Activated CD4-positive, alpha-beta T cell treated with anti-CD3 and anti-CD28 coated beads for 24 hours (primary cell): ENCODE results near the gene PIK3IP1.
"Not testable (repeated sequence)": the region's sequence is repeated elsewhere in the genome, so short reads cannot be mapped to it uniquely, and the experiment has no call there.

Experiments used
- DNase-seq, 2 donors: peaks; one replicate each; pipeline ENCODE4 v3.0.0-alpha.2; 2020; ENCODE audit warnings: low read depth in 2 of 2

PIK3IP1 gene

DNA sequence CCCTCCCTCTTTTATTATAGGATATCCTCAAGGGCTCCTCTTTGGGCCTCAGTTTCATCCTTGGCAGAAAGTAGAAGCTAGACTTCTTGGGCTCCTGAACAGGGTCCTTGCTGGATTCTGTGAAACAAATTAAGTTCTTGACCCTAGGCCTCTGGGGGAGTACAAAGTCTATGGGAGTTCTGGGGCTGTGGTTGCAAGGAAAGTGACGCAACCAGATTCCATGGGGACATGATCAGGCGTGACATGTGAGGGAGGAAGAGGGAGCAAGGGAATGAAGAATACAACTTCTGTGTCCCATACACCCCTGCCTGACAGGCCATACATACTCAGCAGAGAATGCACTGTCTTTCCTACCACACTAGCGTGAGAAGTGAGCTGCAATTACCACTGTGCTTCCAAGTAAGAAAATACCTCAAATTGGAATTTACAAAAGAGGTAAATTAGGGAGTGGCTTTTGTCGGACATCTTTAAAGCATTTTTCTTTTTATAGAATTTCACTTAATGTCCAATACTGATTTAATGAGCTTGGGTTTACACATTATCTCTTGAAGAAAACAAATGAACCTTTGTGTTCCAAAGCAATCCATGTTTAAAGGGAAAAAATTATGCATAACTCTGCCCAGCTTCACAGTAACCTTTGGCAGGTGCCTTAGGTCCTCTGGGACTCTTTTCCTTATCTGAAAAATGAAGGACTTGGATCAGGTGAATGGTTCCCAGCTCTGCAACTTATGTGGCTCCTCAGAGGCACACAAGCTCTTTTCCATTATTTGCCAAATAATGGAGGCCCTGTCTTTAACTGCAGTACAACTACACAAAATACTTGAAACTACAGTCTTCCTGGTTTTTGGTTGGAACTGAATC is 41.3 kb downstream of the PIK3IP1 start:
- no peak for DNase-seq

DNA sequence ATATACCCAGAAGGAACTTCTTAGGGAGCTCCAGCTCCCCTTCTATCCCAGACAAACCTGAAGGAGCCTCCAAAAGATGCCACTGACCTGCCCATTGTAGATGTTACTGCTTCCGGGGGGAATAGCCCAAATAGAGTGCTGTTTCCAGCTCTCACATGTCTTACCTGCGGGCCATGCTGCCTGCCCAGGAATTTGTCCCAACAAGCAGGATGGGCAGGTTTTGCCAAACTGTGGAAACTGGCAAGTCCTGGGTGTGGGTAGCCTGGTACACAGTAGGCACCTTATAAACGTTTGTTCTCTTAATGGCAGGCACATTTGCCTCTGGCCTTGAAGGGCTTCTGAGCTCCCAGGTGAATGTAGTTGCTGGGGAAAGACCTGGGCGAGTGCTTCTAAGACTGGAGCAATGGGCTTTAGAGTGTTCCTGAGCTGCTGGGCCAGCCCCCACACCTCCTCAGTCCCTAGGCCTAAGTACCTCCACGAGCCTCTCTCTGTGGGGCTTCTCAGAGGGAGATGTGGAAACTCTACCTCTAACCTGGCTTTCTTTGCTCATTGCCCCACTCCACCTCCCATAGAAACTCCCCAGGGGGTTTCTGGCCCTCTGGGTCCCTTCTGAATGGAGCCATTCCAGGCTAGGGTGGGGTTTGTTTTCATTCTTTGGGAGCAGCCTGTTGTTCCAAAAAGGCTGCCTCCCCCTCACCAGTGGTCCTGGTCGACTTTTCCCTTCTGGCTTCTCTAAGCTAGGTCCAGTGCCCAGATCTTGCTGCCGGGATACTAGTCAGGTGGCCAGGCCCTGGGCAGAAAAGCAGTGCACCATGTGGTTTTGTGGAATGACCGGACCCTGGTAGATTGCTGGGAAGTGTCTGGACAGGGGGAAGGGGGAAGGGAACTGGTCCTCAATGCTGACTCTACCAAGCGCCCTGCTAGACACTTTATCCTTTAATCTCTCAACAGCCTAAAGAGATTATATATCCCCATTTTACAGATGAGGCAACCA is 43.0 kb downstream of the PIK3IP1 start:
- no peak for DNase-seq

DNA sequence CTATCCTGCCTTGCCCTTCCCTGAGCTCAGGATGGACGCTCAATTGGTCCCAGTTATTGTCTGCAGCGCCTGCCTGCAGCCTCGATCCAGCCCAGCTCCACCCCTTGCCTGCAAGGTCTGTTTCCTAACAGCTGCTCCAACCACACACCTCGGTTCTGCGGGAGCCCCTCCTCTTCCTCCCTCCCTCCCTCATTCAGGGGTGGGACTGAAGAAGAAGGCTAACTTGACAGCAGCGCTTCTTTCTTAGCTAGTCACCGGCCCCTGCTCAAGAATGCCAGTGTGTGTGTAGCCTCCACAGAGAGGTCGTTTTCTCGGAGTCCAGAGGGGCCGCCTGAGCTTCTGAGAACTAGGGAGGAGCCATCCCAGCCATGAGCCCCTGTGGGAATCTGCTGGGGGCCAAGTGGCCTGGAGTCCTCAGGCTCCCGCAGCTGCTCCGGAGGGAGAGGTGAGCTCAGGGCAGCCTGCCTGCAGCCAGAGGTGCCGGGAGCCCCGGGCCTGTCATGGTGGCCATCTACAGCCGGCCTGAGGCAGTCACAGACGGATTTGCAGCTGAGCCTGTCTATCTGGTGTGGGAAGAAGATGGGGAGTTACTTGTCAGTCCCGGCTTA is 44.0 kb downstream of the PIK3IP1 start:
- peak; percentile 32 to 36 for DNase-seq

DNA sequence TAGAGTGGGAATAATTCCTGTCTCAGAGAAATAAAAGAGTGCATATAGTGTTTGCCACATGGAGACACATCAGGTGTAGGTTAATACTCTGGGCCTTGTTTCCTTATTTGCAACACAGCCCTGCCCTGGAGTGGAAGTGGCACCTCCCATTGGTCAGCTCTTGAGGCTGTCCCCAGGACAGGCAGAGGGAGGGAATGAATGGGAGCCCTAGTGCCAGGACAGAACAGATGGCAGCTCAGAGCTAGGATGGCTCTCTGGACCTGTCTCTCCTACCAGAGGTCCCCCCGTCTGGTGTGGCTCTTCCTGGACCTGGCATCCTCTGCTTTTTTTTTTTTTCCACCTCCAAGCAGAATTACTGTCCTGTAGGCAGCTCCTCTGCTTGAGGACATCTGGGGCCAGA is 44.6 kb downstream of the PIK3IP1 start:
- no peak for DNase-seq

DNA sequence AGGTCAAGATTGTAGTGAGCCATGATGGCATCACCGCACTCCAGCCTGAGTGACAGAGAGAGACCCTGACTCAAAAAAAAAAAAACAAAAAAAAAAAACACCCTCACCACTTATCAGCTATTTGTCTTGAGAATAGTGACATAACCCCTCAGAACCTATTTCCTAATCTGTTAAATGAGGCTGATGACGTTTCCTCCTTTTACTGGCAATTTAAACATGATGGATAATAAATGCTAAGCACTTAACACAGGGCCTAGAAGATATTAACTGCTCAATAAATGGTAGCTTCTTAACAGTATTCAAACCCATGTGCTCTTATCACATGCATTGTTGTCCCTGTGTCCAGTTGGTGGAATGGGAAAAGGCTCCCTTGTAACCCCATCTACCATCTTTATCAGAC is 45.6 kb downstream of the PIK3IP1 start:
- no peak for DNase-seq

DNA sequence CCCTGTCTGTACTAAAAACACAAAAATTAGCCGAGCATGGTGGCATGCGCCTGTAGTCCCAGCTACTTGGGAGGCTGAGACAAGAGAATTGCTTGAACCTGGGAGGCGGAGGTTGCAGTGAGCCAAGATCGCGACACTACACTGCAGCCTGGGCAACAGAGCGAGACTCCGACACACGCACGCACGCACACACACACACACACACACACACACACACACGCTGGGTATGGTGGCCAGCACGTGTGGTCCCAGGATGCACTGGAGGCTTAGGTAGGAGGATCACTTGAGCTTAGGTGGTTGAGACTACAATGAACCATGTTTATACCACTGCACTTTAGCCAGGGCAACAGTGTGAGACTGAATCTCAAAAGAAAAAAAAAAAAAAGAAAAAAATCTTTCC is 46.3 kb downstream of the PIK3IP1 start:
- DNase-seq = not testable (repeated sequence)

DNA sequence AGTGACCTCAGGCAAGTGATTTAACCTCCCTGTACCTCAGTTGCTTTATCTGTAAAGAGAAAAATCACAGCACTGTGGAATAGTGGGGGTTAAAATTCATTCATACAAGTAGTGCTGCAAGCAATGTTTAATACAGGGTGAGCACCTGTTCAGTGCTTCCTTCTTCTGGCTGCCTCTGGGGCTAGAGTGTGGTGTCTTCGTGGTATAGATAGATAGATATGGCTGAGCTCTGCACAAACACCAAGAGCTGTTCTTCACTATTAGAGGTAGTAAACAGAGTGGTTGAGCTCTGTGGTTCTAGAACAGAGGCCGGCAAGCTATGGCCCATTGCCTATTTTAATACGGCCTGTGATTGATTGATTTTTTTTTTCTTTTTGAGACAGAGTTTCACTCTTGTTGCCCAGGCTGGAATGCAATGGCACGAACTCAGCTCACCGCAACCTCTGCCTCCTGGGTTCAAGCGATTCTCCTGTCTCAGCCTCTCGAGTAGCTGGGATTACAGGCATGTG is 47.3 kb downstream of the PIK3IP1 start:
- DNase-seq = no peak

DNA sequence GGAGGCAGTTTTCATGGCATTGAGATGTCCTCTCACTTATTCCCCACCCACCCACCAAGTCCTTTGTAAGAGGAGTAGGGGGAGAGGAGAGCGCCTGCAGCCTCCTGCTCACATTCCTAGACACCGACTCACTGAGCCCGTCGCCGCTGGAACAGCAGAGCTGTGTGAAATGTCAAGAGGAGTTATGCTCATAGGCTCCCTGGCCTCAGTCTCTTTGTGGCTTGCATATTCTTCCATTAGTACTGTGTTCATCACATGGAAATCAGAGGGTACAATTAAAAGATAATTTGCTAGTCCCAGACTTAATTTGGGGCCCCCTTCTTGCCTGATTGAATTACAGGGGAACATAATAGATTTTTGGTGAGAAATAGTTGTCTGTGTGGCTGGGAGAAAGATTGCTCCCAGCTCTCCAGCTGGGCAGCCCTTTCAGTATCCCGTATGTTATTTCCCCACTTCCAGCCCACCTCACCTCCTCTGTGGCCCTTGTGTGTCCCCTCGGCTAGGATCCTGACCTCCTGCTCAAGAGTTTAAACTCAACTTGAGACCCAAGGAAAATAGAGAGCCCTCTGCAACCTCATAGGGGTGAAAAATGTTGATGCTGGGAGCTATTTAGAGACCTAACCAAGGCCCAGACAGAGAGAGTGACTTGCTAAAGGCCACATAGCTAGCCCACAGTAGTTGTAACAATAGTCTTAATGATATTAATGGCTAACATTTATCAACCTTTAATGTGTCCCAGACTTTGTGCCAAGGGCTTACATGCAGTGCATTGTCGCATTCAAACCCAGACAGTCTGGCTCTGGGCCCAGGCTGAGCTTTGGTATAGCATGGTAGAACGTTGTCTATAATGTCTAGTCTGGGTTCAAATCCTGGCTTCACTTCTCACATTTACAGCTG is 48.0 kb downstream of the PIK3IP1 start:
- no peak for DNase-seq

DNA sequence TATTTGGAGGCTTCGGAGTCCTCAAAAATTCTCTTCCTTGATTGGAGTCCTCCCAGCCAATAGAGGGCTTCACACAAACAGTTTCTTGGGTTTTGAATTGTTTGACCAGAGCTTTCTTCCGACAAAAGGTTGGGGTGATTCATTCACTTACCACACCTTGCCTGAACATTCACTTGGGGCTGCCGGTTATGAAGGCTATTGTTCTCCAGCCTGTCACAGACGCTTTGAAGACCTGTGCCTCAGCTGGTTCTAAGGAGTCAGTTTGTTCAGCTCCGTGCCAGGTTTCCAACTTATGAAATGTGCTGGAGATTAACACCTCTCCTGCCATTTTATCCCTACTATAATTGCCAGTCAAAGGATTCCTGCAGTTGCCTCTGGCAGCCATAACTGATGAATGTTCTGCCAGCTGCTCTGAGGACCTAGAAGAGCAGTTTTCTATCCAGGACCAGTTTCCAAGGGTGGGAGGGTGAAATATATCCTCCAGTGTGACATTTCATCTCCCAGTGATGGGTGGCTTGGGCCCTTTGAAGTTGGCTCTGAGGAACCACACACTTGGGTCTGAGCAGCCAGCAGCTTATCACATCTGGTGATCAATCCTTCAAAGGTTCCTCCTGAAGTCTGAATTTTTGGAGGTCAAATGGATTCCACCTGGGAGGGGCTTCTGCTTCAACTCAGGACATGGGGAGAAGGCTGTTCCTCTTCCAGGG is 48.8 kb downstream of the PIK3IP1 start:
- DNase-seq = no peak

DNA sequence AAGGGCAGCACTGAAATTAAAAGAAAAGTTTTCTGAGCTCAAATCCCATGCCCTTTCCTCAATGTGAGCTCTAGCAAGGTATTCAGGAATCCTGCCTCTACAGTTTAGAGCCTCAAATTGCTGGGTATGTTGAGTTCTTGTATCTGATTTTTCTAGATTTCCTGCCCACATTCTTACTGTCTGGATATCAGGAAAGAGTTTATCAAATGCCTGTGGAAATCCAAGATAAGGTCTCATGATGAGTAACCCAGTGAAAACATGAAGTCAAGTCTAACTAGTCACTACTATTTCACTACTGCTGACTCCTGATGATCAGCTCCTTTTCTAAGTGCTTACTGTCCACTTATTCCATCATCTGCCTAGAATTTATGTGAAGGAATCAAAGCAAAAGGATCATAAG is 50.4 kb downstream of the PIK3IP1 start:
- DNase-seq = no peak

DNA sequence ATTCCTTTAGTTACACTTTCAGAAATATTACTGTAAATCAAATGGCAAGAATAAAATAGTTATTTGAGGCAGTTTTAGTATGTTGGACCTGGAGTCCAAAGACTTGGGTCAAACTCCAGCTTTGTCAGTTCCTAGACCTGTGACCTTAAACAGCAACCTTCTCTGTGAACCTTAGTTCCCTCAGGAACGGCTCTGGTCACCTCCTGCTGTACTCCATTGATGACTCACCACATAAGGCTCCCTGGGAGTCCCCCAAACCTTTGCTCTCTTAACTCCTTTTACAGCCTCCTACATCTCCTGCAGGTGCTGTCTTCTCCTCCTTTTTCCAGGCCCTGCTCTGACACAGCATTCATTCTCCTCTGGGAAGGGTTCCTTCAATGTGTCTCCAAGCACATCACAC is 51.1 kb downstream of the PIK3IP1 start:
- no peak for DNase-seq

DNA sequence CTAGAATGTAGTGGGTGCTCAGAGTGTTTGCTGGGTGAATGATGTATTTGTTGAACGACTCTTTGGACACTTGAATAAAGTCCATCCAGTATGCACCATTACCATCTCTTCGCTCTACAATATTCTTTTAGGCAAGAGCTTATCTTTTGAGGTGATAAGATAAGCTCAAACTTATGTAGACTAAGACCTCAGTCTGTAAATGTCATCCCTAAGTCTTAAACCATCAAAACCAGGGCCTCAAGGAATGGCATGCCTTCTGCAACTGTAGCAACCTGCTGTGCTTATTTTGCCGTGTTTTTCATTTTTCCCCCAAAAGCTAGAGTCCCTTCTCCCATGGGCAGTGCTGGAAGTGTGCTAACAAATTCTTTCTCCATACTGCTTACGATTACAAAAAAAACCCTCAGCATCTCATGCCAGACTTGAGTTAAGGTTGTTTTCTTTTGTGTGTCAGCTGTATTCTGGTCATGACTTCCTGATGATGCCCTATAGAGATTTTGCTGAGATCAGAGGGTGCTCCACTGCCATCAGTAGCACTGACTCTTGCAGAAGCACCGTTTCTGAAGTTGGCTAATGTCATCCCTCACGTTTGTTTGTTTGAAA is 52.4 kb downstream of the PIK3IP1 start:
- no peak for DNase-seq

DNA sequence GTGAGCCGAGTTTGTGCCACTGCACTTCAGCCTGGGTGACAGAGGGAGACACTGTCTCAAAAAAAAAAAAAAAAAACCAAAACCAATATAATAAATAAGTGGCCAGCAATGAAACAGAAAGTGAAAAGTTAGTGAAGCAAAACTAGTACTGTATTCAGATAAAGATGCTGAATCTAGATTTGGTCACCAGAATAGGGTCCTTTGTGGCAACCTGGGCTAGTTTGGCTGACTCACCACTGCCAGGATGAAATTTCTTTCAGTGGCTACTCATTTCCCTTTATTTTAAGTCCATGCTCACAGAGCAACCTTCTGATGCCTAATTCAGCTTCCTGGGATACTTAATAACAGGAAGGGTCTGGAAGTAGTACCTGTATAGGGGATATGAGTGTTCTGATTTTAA is 54.2 kb downstream of the PIK3IP1 start:
- no peak for DNase-seq

DNA sequence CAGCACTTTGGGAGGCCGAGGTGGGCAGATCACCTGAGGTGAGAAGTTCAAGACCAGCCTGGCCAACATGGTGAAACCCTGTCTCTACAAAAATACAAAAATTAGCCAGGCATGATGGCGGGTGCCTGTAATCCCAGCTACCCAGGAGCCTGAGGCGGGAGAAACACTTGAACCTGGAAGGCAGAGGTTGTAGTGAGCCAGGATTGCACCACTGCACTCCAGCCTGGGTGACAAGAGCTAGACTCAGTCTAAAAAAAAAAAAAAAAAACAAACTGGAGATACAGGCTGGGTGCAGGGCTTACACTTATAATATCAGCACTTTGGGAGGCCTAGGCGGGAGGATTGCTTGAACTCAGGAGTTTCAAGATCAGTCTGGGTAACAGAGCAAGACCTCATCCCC is 56.2 kb downstream of the PIK3IP1 start:
- not testable (repeated sequence) for DNase-seq

DNA sequence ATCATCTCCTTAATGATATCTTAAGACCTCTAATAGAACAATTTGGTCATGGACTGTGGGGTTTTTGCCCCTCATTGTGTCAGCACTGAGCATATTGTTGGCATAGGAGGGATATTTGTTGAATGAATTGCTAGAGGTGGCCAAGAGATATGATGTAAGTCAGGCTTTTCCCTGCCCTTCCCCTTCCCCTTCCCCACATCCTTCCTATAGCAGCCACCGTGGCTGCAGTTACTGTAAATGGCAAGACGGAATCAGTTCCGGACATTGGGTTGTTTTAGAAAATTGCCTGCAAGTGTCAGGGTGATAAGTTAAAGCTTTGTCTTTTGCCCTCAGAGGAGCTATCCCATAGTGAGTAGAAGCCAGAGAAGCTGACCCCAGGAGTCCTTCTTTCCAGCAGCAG is 57.2 kb downstream of the PIK3IP1 start:
- no peak for DNase-seq

DNA sequence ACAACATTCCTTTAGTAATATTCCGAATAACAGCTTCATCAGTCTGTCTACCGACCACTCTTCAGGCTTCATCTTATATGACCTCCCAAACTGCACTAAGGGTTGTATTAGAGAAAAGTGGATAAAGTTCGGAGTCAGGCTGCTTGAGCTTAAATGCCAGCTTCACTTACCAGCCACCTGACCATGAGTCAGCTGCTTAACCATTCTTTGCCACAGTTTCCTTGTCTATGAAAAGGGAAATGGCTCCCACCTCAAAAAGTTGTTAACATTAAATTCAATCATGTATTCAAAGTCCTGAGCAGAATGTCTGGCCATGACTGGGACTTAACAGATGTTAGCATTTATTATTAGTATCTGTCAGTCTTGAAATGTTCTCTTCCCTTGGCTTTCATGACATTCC is 59.3 kb downstream of the PIK3IP1 start:
- no peak for DNase-seq
